ENCODE results near the gene GALNT1. TPM values are rescaled to one million over a fixed set of nuclear protein-coding genes. Genes with fewer than 3 reads are reported as not detected.

The GALNT1 gene
- total RNA-seq, 1 experiment from 2014 or later: 77.9 TPM

DNA sequence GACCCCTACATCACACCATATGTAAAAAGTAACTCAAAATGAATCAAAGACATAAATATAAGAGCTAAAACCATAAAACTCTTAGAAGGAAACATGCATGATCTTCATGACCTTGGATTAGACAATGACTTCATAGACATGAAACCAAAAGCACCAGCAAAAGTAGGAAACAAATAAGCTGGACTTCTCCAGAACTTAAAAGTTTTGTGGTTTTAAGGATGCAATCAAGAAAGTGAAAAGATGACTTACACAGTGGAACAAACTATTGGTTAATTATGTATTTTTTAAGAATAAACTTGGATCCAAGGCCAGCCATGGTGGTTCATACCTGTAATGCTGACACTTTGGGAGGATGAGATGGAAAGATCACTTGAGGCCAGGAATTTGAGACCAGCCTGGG lies 150.2 kb downstream of the GALNT1 start:
- no peak overlapping the region for H3K56ac ChIP-seq (ENCODE audit: insufficient read length, low read depth, low read length)
- no peak overlapping the region for H3K14ac ChIP-seq (ENCODE audit: insufficient read depth, low read length)
- H3K9me3 ChIP-seq (ENCODE audit: control insufficient read depth, low read depth, low read length): no peaks in the 10 kb centered on the region
- DNase-seq: no peak
- H2BK5ac ChIP-seq (ENCODE audit: insufficient read length, low read length): no peak overlapping the region
- H3K79me2 ChIP-seq (ENCODE audit: insufficient read depth, low read length): no peaks in the 10 kb centered on the region
- TF ChIP-seq, protein P1, sequence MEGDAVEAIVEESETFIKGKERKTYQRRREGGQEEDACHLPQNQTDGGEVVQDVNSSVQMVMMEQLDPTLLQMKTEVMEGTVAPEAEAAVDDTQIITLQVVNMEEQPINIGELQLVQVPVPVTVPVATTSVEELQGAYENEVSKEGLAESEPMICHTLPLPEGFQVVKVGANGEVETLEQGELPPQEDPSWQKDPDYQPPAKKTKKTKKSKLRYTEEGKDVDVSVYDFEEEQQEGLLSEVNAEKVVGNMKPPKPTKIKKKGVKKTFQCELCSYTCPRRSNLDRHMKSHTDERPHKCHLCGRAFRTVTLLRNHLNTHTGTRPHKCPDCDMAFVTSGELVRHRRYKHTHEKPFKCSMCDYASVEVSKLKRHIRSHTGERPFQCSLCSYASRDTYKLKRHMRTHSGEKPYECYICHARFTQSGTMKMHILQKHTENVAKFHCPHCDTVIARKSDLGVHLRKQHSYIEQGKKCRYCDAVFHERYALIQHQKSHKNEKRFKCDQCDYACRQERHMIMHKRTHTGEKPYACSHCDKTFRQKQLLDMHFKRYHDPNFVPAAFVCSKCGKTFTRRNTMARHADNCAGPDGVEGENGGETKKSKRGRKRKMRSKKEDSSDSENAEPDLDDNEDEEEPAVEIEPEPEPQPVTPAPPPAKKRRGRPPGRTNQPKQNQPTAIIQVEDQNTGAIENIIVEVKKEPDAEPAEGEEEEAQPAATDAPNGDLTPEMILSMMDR (conservative IDR thresholded peaks at IDR 0.05): no peak
- no peaks in the 10 kb centered on the region for H4K20me1 ChIP-seq (ENCODE audit: control insufficient read depth, insufficient read depth, insufficient read length)
- H2AK5ac ChIP-seq (ENCODE audit: insufficient read length, low read length): no peak overlapping the region
- no peak overlapping the region for H4K8ac ChIP-seq (replicated peaks; ENCODE audit: insufficient read length, low read depth, low read length)
- H3K27ac ChIP-seq (ENCODE audit: insufficient read length, low read depth, low read length): no peak overlapping the region
- Mint-ChIP-seq H3K27ac (no peak overlapping the region), H3K4me1 (peaks cover 4 to 20% of the 10 kb centered on the region in 2 experiments; a peak in 3 of 4 replicates), H3K36me3 (ENCODE audit: insufficient read depth in 1 of 3, low read depth in 3 of 3) (peaks cover 0 to 6% (median 0%) of the 10 kb centered on the region in 3 experiments; a peak in 4 of 7 replicates), H3K4me3 (no peak overlapping the region), H3K27me3 (ENCODE audit: low read depth) (no peaks in the 10 kb centered on the region; the same call in 1 of the 2 replicates), H3K9me3 (peaks cover 2 to 9% of the 10 kb centered on the region in 2 experiments; a peak in 4 of 5 replicates)
- H2AFZ ChIP-seq (ENCODE audit: low read length): no peak overlapping the region
- H2BK15ac ChIP-seq (ENCODE audit: low read depth, low read length): no peak overlapping the region
- no peaks in the 10 kb centered on the region for H3K79me1 ChIP-seq (ENCODE audit: insufficient read depth, low read depth, low read length, poor library complexity, severe bottlenecking)
- no peak overlapping the region for H2BK20ac ChIP-seq (ENCODE audit: low read depth, low read length, poor library complexity, severe bottlenecking)
- no peak overlapping the region for H3K23ac ChIP-seq (ENCODE audit: insufficient read length, low read depth, low read length)
- no peak overlapping the region for H3K18ac ChIP-seq (ENCODE audit: insufficient read length, low read depth, low read length)
- H3T11ph ChIP-seq (ENCODE audit: low read length): no peak overlapping the region
- no peaks in the 10 kb centered on the region for H3K4me1 ChIP-seq (ENCODE audit: insufficient read depth, low read length)
- no peaks in the 10 kb centered on the region for H3K27me3 ChIP-seq (ENCODE audit: insufficient read depth, low read length)
- no peak overlapping the region for H4K5ac ChIP-seq (ENCODE audit: insufficient read length, low read depth, low read length)
- H3K4me2 ChIP-seq (ENCODE audit: insufficient read depth, insufficient read length, low read length): no peak overlapping the region
- no peak overlapping the region for H2BK120ac ChIP-seq (ENCODE audit: low read depth, low read length, poor library complexity, severe bottlenecking)
- no peak overlapping the region for H2BK12ac ChIP-seq (ENCODE audit: insufficient read length, low read depth, low read length)
- H3K23me2 ChIP-seq (ENCODE audit: insufficient read length, low read depth, low read length, poor library complexity, severe bottlenecking): no peaks in the 10 kb centered on the region
- no peak overlapping the region for H3K4ac ChIP-seq (ENCODE audit: low read depth, low read length)
- H4K91ac ChIP-seq (ENCODE audit: insufficient read length, low read depth, low read length): no peak overlapping the region
- H3K9ac ChIP-seq (ENCODE audit: extremely low read depth, insufficient read length, low read length): no peak overlapping the region
